DOHH2 (cell line): ENCODE measurements around the gene KCP.

Experiments
- H3F3A ChIP-seq: fragments of 200-600 bp; sonication (generic), shearing (Covaris generic); 2 replicates; pipeline ENCODE4 v1.6.0; 2016; ENCODE audit warnings: antibody characterized with exemption, mild to moderate bottlenecking; ENCODE audit not compliant: control insufficient read depth, insufficient read depth
- H3K27ac ChIP-seq: fragments of 200-600 bp; sonication (generic); 2 replicates; pipeline ENCODE4 v1.5.1; 2014; ENCODE audit warnings: low read depth, mild to moderate bottlenecking, low read length, moderate library complexity
- H3K27me3 ChIP-seq: fragments of 200-600 bp; sonication (generic); 2 replicates; pipeline ENCODE4 v1.6.1; 2014; ENCODE audit warnings: mild to moderate bottlenecking, low read length, mixed read lengths; ENCODE audit not compliant: control insufficient read depth
- H3K36me3 ChIP-seq: fragments of 200-600 bp; sonication (generic); 2 replicates; pipeline ENCODE4 v1.6.1; 2014; ENCODE audit warnings: mild to moderate bottlenecking, low read length, moderate library complexity, mixed read lengths; ENCODE audit not compliant: control insufficient read depth
- H3K4me1 ChIP-seq: fragments of 200-600 bp; sonication (generic); 2 replicates; pipeline ENCODE4 v1.6.1; 2014; ENCODE audit warnings: mild to moderate bottlenecking, low read length, mixed read lengths; ENCODE audit not compliant: control insufficient read depth
- H3K4me2 ChIP-seq: fragments of 200-600 bp; sonication (generic); 2 replicates; pipeline ENCODE4 v1.6.0; 2014; ENCODE audit warnings: mild to moderate bottlenecking, low read length, moderate library complexity
- H3K4me3 ChIP-seq: fragments of 200-600 bp; sonication (generic); 2 replicates; pipeline ENCODE4 v1.5.1; 2014; ENCODE audit warnings: mild to moderate bottlenecking, low read length, mixed read lengths
- H3K79me2 ChIP-seq: fragments of 200-600 bp; sonication (generic); 2 replicates; pipeline ENCODE4 v1.6.1; 2014; ENCODE audit warnings: mild to moderate bottlenecking, low read length, mixed read lengths; ENCODE audit not compliant: control insufficient read depth
- H3K9me2 ChIP-seq: fragments of 200-600 bp; sonication (generic); replicated peaks from 2 replicates; pipeline ENCODE4 v1.6.1; 2014; ENCODE audit warnings: mild to moderate bottlenecking, low read length, mixed read lengths; ENCODE audit not compliant: control insufficient read depth
- H3K9me3 ChIP-seq: fragments of 200-600 bp; sonication (generic); 2 replicates; pipeline ENCODE4 v1.6.1; 2014; ENCODE audit warnings: antibody characterized with exemption, low read length, mixed read lengths; ENCODE audit not compliant: control insufficient read depth, insufficient read depth
- H4K20me1 ChIP-seq: fragments of 200-600 bp; sonication (generic); 2 replicates; pipeline ENCODE4 v1.6.0; 2014; ENCODE audit warnings: low read depth, mild to moderate bottlenecking, antibody characterized with exemption, low read length, moderate library complexity; ENCODE audit not compliant: control insufficient read depth, insufficient read depth
- EZH2phosphoT487 ChIP-seq: fragments of 200-600 bp; sonication (generic); IDR thresholded peaks from 2 replicates; pipeline ENCODE4 v1.6.1; 2017; ENCODE audit warnings: borderline replicate concordance, mild to moderate bottlenecking, antibody characterized with exemption, low read length, moderate library complexity, mixed read lengths
- TF ChIP-seq, protein P1 (sequence below): fragments of 200-600 bp; sonication (generic); IDR thresholded peaks from one replicate; pipeline ENCODE4 v1.5.1; 2014; ENCODE audit warnings: antibody characterized with exemption, mild to moderate bottlenecking, low read depth, low read length; ENCODE audit not compliant: poor library complexity, severe bottlenecking

The KCP gene

DNA sequence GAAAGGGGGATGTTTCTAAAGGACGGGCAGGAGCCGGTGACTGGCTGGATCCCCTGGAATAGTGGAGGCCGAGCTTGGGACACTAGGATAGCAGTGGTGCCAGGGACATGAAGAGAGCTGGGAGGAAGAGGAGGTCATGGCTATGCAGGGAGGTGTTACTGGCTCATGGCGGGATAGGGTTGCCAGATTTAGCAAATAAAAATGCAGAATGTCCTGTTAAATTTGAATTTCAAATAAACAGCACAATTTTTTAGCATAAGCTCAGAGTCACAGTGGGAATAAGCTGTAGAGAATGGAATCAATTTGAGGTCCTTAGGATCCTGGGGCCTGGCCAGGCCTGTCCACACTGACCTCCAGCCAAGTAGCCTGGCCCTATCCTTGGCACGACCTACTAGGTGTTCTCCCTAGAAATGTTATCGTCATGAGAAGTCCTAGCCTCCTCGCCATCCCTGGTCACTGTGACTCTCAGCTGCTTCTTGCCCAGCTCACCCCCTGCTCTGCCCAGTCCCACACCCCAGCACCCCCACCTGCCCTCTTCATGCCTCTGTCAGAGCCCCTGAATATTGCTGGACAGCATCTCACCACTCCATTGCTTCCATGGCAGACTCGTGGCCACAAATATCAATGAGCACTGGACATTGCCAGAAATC, 7.6 kb upstream of the KCP start:
- H3K27me3 ChIP-seq = peaks cover 55% of the 10 kb centered on the region
- no peak overlapping the region for H3K27ac ChIP-seq
- no peaks in the 10 kb centered on the region for H3K36me3 ChIP-seq
- TF ChIP-seq, protein P1, sequence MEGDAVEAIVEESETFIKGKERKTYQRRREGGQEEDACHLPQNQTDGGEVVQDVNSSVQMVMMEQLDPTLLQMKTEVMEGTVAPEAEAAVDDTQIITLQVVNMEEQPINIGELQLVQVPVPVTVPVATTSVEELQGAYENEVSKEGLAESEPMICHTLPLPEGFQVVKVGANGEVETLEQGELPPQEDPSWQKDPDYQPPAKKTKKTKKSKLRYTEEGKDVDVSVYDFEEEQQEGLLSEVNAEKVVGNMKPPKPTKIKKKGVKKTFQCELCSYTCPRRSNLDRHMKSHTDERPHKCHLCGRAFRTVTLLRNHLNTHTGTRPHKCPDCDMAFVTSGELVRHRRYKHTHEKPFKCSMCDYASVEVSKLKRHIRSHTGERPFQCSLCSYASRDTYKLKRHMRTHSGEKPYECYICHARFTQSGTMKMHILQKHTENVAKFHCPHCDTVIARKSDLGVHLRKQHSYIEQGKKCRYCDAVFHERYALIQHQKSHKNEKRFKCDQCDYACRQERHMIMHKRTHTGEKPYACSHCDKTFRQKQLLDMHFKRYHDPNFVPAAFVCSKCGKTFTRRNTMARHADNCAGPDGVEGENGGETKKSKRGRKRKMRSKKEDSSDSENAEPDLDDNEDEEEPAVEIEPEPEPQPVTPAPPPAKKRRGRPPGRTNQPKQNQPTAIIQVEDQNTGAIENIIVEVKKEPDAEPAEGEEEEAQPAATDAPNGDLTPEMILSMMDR = no peak
- no peak for TF ChIP-seq EZH2phosphoT487
- no peaks in the 10 kb centered on the region for H3K9me2 ChIP-seq
- no peaks in the 10 kb centered on the region for H3K79me2 ChIP-seq
- H4K20me1 ChIP-seq = no peaks in the 10 kb centered on the region
- peaks cover 10% of the 10 kb centered on the region for H3K4me1 ChIP-seq
- H3K4me2 ChIP-seq = no peak overlapping the region
- no peak overlapping the region for H3K4me3 ChIP-seq
- H3K9me3 ChIP-seq = no peaks in the 10 kb centered on the region
- no peaks in the 10 kb centered on the region for H3F3A ChIP-seq

DNA sequence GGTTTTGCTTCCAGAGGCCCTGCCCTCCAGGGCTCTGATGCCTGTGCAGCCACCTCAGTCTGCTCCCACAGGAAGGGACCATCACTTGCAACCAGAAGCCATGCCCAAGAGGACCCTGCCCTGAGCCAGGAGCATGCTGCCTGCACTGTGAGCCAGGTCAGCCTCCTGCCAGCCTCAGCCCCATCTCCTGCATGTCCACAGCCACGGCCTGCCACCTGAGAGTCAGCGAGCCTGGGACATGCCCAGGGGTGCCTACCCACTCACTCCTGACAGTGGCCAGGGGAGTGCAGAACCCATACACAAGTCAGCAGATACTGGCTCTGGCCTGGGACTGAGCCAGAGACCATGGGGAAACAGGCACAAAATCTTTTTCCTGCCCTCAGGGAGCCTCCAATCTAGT, 6.6 kb upstream of the KCP start:
- Histone ChIP-seq H3K27me3 (peaks cover 56% of the 10 kb centered on the region), H3K79me2 (no peaks in the 10 kb centered on the region), H3K4me3 (no peak overlapping the region), H4K20me1 (no peaks in the 10 kb centered on the region), H3K4me1 (peaks cover 10% of the 10 kb centered on the region), H3F3A (no peaks in the 10 kb centered on the region), H3K4me2 (no peak overlapping the region), H3K36me3 (no peaks in the 10 kb centered on the region), H3K27ac (no peak overlapping the region), H3K9me2 (no peaks in the 10 kb centered on the region), H3K9me3 (no peaks in the 10 kb centered on the region)
- TF ChIP-seq EZH2phosphoT487 = no peak
- TF ChIP-seq, protein P1 = no peak

DNA sequence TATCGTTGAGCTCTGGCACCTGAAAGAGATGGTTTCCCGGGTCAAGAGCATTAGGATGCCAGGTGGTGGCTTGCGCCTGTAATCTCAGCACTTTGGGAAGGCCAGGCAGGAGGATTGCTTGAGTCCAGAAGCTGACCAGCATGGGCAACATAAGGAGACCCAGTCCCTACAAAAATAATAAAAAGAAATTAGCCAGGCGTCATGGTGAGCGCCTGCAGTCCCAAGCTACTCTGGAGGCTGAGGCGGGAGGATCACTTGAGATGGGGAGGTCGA, 6.1 kb upstream of the KCP start:
- no peaks in the 10 kb centered on the region for H3K9me3 ChIP-seq
- H3K4me1 ChIP-seq = peaks cover 10% of the 10 kb centered on the region
- no peaks in the 10 kb centered on the region for H3K9me2 ChIP-seq
- TF ChIP-seq EZH2phosphoT487 = no peak
- TF ChIP-seq, protein P1 = no peak
- peaks cover 53% of the 10 kb centered on the region for H3K27me3 ChIP-seq
- no peak overlapping the region for H3K27ac ChIP-seq
- no peak overlapping the region for H3K4me2 ChIP-seq
- H3K36me3 ChIP-seq = no peaks in the 10 kb centered on the region
- no peaks in the 10 kb centered on the region for H3K79me2 ChIP-seq
- no peaks in the 10 kb centered on the region for H4K20me1 ChIP-seq
- no peaks in the 10 kb centered on the region for H3F3A ChIP-seq
- H3K4me3 ChIP-seq = no peak overlapping the region
